T-helper 2 cell treated with Interferon-gamma antibody and Interleukin-4, amounts not matched to agents 5 μg/mL and 100 μg/mL, for 36 hours (primary cell): Measurements from ENCODE around the gene NF1.
"Not testable (repeated sequence)": the region's sequence is repeated elsewhere in the genome, so short reads cannot be mapped to it uniquely, and the experiment has no call there.

Experiments
- DNase-seq: peaks from one replicate; pipeline ENCODE4 v3.0.0; 2021; ENCODE audit warnings: low spot score
- H3K27ac Mint-ChIP-seq: one replicate; pipeline ENCODE4 v1.8.0; 2021; ENCODE audit warnings: mild to moderate bottlenecking, mixed read lengths
- H3K27me3 Mint-ChIP-seq: one replicate; pipeline ENCODE4 v1.8.0; 2021; ENCODE audit warnings: low read depth, mixed read lengths
- H3K36me3 Mint-ChIP-seq: one replicate; pipeline ENCODE4 v1.8.0; 2021; ENCODE audit warnings: low read depth, mixed read lengths
- H3K4me1 Mint-ChIP-seq: one replicate; pipeline ENCODE4 v1.8.0; 2021; ENCODE audit warnings: low read depth, mixed read lengths
- H3K4me3 Mint-ChIP-seq: one replicate; pipeline ENCODE4 v1.8.0; 2022; ENCODE audit warnings: mild to moderate bottlenecking, moderate library complexity, mixed read lengths
- H3K9me3 Mint-ChIP-seq: one replicate; pipeline ENCODE4 v1.8.0; 2021; ENCODE audit warnings: mixed read lengths

NF1 gene

GRCh38 chr17:31251970-31252328 is 157.2 kb downstream of the NF1 start:
- no peak for DNase-seq
- H3K4me3 Mint-ChIP-seq: no peak overlapping the region
- no peaks in the 10 kb centered on the region for H3K27me3 Mint-ChIP-seq
- no peak overlapping the region for H3K27ac Mint-ChIP-seq
- peaks cover 3% of the 10 kb centered on the region for H3K4me1 Mint-ChIP-seq
- H3K9me3 Mint-ChIP-seq: no peaks in the 10 kb centered on the region
- peaks cover 4% of the 10 kb centered on the region for H3K36me3 Mint-ChIP-seq

- Mint-ChIP-seq H3K9me3 (no peaks in the 10 kb centered on the region), H3K27ac (no peak overlapping the region), H3K4me3 (no peak overlapping the region), H3K27me3 (no peaks in the 10 kb centered on the region), H3K4me1 (peaks cover 3% of the 10 kb centered on the region), H3K36me3 (peaks cover 4% of the 10 kb centered on the region)
- no peak for DNase-seq
These were observed 158.0 kb downstream of the NF1 start for GRCh38 chr17:31252741-31253140.

- Mint-ChIP-seq H3K9me3 (no peaks in the 10 kb centered on the region), H3K27ac (no peak overlapping the region), H3K36me3 (peaks cover under 1% of the 10 kb centered on the region), H3K27me3 (no peaks in the 10 kb centered on the region), H3K4me3 (no peak overlapping the region), H3K4me1 (peaks cover 3% of the 10 kb centered on the region)
- DNase-seq: no peak
These were observed 159.9 kb downstream of the NF1 start for GRCh38 chr17:31254654-31255053.

GRCh38 chr17:31256936-31257335 is 162.2 kb downstream of the NF1 start:
- Mint-ChIP-seq H3K9me3 (no peaks in the 10 kb centered on the region), H3K36me3 (no peaks in the 10 kb centered on the region), H3K27me3 (no peaks in the 10 kb centered on the region), H3K27ac (no peak overlapping the region), H3K4me1 (no peaks in the 10 kb centered on the region), H3K4me3 (no peak overlapping the region)
- DNase-seq: no peak

- Mint-ChIP-seq H3K27ac (no peak overlapping the region), H3K4me3 (no peak overlapping the region), H3K27me3 (no peaks in the 10 kb centered on the region), H3K4me1 (no peaks in the 10 kb centered on the region), H3K36me3 (no peaks in the 10 kb centered on the region), H3K9me3 (no peaks in the 10 kb centered on the region)
- no peak for DNase-seq
These were observed 165.4 kb downstream of the NF1 start for GRCh38 chr17:31260151-31260550.

GRCh38 chr17:31261601-31262000 is 166.8 kb downstream of the NF1 start:
- H3K27ac Mint-ChIP-seq: no peak overlapping the region
- H3K4me1 Mint-ChIP-seq: no peaks in the 10 kb centered on the region
- H3K27me3 Mint-ChIP-seq: no peaks in the 10 kb centered on the region
- no peak for DNase-seq
- H3K9me3 Mint-ChIP-seq: no peaks in the 10 kb centered on the region
- H3K4me3 Mint-ChIP-seq: no peak overlapping the region
- peaks cover 7% of the 10 kb centered on the region for H3K36me3 Mint-ChIP-seq

- not testable (repeated sequence) for H3K36me3 Mint-ChIP-seq, H3K27me3 Mint-ChIP-seq, H3K27ac Mint-ChIP-seq, H3K9me3 Mint-ChIP-seq, DNase-seq, H3K4me3 Mint-ChIP-seq, H3K4me1 Mint-ChIP-seq
These were observed 168.1 kb downstream of the NF1 start for GRCh38 chr17:31262923-31263322.

- H3K4me3 Mint-ChIP-seq: no peak overlapping the region
- no peak for DNase-seq
- H3K27me3 Mint-ChIP-seq: no peaks in the 10 kb centered on the region
- H3K27ac Mint-ChIP-seq: no peak overlapping the region
- H3K9me3 Mint-ChIP-seq: no peaks in the 10 kb centered on the region
- peaks cover 9% of the 10 kb centered on the region for H3K36me3 Mint-ChIP-seq
- H3K4me1 Mint-ChIP-seq: no peaks in the 10 kb centered on the region
These were observed 171.3 kb downstream of the NF1 start for GRCh38 chr17:31266042-31266441.

- no peaks in the 10 kb centered on the region for H3K9me3 Mint-ChIP-seq
- no peak overlapping the region for H3K27ac Mint-ChIP-seq
- H3K4me1 Mint-ChIP-seq: no peaks in the 10 kb centered on the region
- H3K27me3 Mint-ChIP-seq: no peaks in the 10 kb centered on the region
- H3K36me3 Mint-ChIP-seq: peaks cover 9% of the 10 kb centered on the region
- DNase-seq: no peak
- H3K4me3 Mint-ChIP-seq: no peak overlapping the region
These were observed 174.3 kb downstream of the NF1 start for GRCh38 chr17:31269036-31269577.

GRCh38 chr17:31269578-31269983 is 174.8 kb downstream of the NF1 start:
- no peak overlapping the region for H3K4me3 Mint-ChIP-seq
- H3K27ac Mint-ChIP-seq: no peak overlapping the region
- peaks cover 9% of the 10 kb centered on the region for H3K36me3 Mint-ChIP-seq
- no peak for DNase-seq
- peaks cover 3% of the 10 kb centered on the region for H3K4me1 Mint-ChIP-seq
- H3K9me3 Mint-ChIP-seq: no peaks in the 10 kb centered on the region
- H3K27me3 Mint-ChIP-seq: no peaks in the 10 kb centered on the region

GRCh38 chr17:31272236-31272635 is 177.5 kb downstream of the NF1 start:
- Mint-ChIP-seq H3K27me3 (no peaks in the 10 kb centered on the region), H3K4me3 (no peak overlapping the region), H3K36me3 (peaks cover 4% of the 10 kb centered on the region), H3K4me1 (peaks cover 3% of the 10 kb centered on the region), H3K9me3 (no peaks in the 10 kb centered on the region), H3K27ac (no peak overlapping the region)
- no peak for DNase-seq

GRCh38 chr17:31272803-31273202 is 178.0 kb downstream of the NF1 start:
- peaks cover 4% of the 10 kb centered on the region for H3K36me3 Mint-ChIP-seq
- no peaks in the 10 kb centered on the region for H3K27me3 Mint-ChIP-seq
- H3K9me3 Mint-ChIP-seq: no peaks in the 10 kb centered on the region
- peaks cover 3% of the 10 kb centered on the region for H3K4me1 Mint-ChIP-seq
- no peak overlapping the region for H3K27ac Mint-ChIP-seq
- H3K4me3 Mint-ChIP-seq: no peak overlapping the region
- no peak for DNase-seq

- Mint-ChIP-seq H3K36me3 (peaks cover 4% of the 10 kb centered on the region), H3K4me3 (no peak overlapping the region), H3K9me3 (no peaks in the 10 kb centered on the region), H3K4me1 (peaks cover 3% of the 10 kb centered on the region), H3K27me3 (no peaks in the 10 kb centered on the region), H3K27ac (no peak overlapping the region)
- no peak for DNase-seq
These were observed 178.7 kb downstream of the NF1 start for GRCh38 chr17:31273516-31273915.

GRCh38 chr17:31274252-31274651 is 179.5 kb downstream of the NF1 start:
- H3K9me3 Mint-ChIP-seq: no peaks in the 10 kb centered on the region

GRCh38 chr17:31275116-31275515 is 180.3 kb downstream of the NF1 start:
- no peak for DNase-seq
- Mint-ChIP-seq H3K4me1 (peaks cover 3% of the 10 kb centered on the region), H3K36me3 (peaks cover 2% of the 10 kb centered on the region), H3K27me3 (no peaks in the 10 kb centered on the region), H3K9me3 (no peaks in the 10 kb centered on the region), H3K4me3 (no peak overlapping the region), H3K27ac (no peak overlapping the region)

More at GRCh38 chr17:31274252-31274651, 179.5 kb downstream of the NF1 start:
- no peaks in the 10 kb centered on the region for H3K27me3 Mint-ChIP-seq
- no peak overlapping the region for H3K4me3 Mint-ChIP-seq
- H3K27ac Mint-ChIP-seq: no peak overlapping the region
- DNase-seq: no peak
- H3K4me1 Mint-ChIP-seq: peaks cover 3% of the 10 kb centered on the region
- peaks cover 2% of the 10 kb centered on the region for H3K36me3 Mint-ChIP-seq
